Skeletal muscle cell (primary cell): Measurements from ENCODE around the gene RAMACL.

Experiments used
- DNase-seq: peaks from one replicate; pipeline ENCODE4 v3.0.0-alpha.2; 2010; ENCODE audit warnings: low read depth
- H3K4me3 ChIP-seq: 2 replicates; pipeline ENCODE4 v1.5.1; 2011; ENCODE audit warnings: low read depth, mild to moderate bottlenecking, control low read depth, low read length, moderate library complexity

The RAMACL gene

DNA sequence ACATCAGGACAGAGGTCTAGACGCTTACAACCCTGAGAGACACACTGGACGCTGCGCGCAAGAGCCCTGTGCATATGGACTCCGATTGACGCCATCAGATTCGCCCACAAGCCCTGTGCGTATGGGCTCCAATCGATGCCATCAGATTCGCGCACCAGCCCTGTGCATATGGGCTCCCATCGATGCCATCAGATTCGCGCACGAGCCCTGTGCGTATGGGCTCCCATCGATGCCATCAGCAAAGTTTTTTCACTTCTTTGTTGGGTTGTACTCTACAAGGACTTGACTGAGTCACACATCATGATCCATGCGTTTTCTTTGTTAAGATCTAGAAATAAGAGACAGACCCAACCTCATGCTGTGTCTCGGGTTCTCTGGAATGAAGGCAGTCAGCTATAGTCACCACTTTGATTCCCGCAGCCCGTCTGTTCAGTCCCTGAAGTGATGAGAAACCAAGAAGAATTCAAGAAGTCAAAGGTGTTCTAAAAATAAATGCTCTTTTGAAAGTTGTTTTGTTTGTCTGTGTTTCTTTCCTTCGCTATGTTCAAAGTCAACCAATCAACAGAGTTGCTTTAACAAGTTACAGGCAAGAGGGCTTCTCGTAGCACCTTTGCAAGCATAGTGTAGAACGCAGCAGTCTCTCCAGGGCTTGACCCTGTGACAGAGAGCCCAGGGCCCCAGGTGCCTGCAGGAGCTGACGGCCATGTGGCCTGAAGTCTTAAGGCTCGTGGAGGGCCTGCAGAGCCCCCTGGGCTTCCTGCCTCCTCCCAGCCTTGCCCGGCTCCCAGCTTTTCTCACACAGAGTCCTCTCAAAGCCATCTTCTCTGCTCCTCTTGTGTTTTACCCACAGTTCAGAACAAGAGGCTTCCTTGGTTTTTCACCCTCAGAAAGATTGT, 32.6 kb upstream of the RAMACL start:
- peak; percentile 82 for DNase-seq
- H3K4me3 ChIP-seq: no peak overlapping the region

- no peak overlapping the region for H3K4me3 ChIP-seq
- no peak for DNase-seq
These were observed 31.8 kb upstream of the RAMACL start for GRCh38 chr6:166618251-166618650.

DNA sequence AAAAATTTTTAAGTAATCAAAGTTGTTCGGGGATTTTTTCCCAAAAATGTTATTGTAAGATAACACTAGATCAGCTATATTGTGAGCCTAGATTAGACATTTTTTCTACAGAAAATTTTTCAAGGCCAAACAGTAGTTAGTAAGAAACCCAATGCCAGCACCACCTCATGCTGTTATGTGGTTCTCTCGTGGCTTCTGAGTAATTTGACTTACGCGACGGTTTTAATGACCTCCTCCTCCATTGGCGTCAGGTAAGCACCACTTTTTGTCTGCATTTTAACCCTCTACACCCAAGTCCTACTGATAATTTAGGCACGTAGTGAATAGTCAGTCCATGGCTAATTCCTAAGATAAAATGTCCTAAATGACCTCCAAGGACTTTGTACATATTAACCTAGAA, 30.9 kb upstream of the RAMACL start:
- no peak for DNase-seq
- H3K4me3 ChIP-seq: no peak overlapping the region

GRCh38 chr6:166616261-166617238, 30.1 kb upstream of the RAMACL start:
- no peak overlapping the region for H3K4me3 ChIP-seq
- DNase-seq: no peak

GRCh38 chr6:166615059-166615770, 28.7 kb upstream of the RAMACL start:
- no peak overlapping the region for H3K4me3 ChIP-seq
- no peak for DNase-seq

DNA sequence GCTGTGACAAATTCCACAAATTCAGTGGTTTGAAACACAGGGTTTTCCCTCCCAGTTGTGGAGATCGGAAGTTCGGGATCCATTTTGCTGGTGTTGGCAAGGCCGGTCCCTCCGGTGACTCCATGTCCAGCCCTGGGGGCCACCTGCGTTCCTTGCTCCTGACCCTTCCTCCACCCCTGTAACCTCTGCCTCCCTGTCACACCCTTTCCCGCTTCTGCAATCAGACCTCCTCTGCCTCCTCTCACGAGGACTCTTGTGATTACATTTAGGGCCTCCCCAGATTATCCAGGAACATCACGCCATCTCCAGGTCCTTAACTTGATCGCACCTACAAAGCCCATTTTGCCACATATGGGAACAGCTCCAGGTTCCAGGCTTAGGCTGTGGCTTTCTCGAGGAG, 28.1 kb upstream of the RAMACL start:
- H3K4me3 ChIP-seq: no peak overlapping the region
- no peak for DNase-seq

GRCh38 chr6:166614171-166614583, 27.7 kb upstream of the RAMACL start:
- no peak for DNase-seq
- no peak overlapping the region for H3K4me3 ChIP-seq

- no peak overlapping the region for H3K4me3 ChIP-seq
- DNase-seq: no peak
These were observed 26.5 kb upstream of the RAMACL start for GRCh38 chr6:166613027-166613426.

- DNase-seq: no peak
- no peak overlapping the region for H3K4me3 ChIP-seq
These were observed 26.0 kb upstream of the RAMACL start for GRCh38 chr6:166612471-166612881.

DNA sequence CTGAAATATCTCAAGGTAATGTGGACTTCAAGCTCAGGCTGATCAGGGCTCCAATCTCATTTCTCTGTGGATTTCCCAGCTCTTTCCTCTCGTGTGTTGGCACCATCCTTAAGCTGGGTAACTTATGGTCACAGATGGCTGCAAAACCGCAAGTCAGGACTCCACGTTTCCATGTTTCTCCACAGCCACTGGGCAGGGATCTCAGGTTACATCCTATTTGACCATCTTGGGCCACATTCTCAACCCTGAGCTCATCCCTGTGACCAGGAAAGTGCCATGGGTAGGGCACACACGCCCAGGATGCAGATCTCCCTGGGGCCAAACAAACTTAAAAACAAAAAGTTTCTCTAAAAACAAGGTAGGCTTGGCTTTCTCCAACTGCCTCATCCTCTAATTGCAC, 25.2 kb upstream of the RAMACL start:
- H3K4me3 ChIP-seq: no peak overlapping the region
- no peak for DNase-seq

- no peak overlapping the region for H3K4me3 ChIP-seq
- no peak for DNase-seq
These were observed 23.6 kb upstream of the RAMACL start for GRCh38 chr6:166610069-166610468.

DNA sequence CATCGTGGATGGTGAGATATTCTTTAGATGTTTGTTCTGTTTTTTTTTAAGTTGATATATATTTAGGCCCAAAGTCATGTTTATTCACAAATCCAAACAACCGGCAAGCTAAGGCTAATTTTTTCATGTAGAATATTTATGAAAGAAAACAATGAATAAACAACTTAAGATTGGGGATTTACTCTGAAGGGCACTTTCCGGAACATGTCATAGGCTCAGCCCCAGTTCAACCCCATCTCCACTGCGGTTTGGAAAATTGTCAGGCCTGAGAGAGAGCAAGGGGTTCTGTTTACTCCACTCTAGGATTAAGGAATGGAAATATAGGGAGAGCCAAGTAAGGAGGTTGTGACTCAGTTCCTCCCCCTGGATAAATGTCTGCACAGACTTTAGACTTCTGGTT, 22.3 kb upstream of the RAMACL start:
- DNase-seq: no peak
- H3K4me3 ChIP-seq: no peak overlapping the region

DNA sequence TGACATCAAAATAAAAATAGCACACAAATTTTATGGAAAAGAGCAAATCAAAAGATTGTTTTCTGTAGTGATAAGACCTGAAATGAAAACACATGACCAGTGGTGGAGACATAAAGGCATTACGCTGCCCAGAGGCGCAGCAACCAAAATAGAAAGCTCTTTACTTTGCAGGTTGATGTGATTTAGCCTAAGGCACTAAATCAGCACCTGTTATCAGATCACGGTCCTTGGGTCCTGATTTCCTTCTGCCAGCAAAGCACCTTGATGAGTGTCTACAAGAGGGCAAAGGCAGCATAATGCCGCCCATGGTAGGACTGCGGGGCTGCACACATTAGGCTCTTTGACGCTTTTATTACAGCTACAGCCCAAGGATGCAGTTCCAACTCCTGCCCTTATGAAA, 19.3 kb upstream of the RAMACL start:
- DNase-seq: no peak
- no peak overlapping the region for H3K4me3 ChIP-seq

- no peak overlapping the region for H3K4me3 ChIP-seq
- DNase-seq: no peak
These were observed 18.4 kb upstream of the RAMACL start for GRCh38 chr6:166604911-166605310.

DNA sequence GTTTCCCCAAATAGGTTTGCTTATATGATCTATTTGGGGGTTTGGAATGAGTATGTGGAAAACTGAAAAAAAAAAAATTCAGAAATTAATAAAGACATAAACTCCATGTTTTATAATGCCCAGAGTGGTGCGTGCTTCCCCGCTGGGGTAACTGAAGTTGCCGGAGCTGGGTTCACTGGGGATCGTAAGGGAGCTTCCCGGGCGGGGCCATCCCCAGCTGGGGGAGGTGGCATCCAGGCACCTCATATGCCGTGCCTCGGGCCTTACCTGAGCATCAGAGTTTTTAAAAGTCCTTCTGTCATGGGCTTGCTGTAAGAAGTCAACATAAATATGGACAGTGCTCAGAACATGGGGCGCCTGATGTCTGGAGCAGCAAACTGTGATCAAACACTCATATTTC, 17.9 kb upstream of the RAMACL start:
- no peak overlapping the region for H3K4me3 ChIP-seq
- no peak for DNase-seq

- DNase-seq: no peak
- no peak overlapping the region for H3K4me3 ChIP-seq
These were observed 16.7 kb upstream of the RAMACL start for GRCh38 chr6:166603043-166603690.

DNA sequence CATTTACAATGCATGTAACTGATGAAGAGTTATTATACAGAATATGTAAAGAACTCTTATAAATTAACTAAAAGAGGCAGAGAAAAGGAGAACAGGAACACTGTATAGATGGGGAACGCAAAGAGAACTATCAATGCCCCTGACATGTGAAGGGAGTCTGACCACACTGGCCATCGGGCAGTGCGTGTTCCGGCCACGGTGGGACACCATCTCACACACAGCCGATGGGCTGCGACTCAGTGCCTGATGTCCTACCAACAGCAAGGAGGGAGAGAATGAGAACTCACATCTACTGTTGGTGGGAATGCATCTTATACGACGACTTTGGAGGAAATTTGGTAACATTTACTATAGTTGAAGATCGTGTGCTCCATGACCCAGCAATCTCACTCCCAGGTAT, 15.5 kb upstream of the RAMACL start:
- DNase-seq: no peak

DNA sequence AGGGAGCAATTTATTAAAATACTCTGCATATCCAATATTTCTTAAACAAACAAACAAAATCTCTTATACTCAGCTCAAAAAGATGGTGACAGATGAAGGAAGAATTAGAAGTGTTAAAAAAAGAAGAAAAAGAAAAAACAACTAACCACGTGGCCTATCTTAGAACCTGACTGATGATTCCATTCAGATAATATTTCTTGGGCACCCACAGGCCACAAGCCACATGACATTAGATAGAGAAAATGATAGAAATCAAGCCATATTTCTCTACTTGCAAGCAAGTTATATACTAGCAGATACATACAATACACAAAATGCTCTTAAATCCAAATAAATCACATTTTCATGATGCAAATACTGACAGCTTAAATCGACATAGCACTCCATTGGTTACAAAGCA, 14.5 kb upstream of the RAMACL start:
- no peak for DNase-seq
- no peak overlapping the region for H3K4me3 ChIP-seq

More for the DNA sequence above, 15.5 kb upstream of the RAMACL start:
- H3K4me3 ChIP-seq: no peak overlapping the region

DNA sequence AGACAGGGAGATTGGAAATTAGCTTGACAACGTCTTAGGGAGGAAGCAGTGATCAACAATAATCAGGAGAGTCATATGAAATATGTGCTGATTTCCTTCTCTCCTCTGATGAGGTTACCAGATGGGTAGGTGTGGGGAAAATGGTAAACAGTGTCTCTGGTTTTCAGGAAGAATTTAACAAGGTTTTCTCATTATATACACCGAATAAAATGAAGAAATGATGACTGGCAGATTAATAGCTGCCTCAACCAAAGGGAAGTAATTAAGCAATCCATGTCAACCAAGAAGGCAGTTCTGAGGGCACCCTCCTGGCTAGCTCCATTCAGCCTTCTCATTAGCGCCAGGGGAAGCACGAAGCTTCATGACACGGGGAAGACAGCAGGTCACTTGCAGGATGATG, 12.7 kb upstream of the RAMACL start:
- H3K4me3 ChIP-seq: no peak overlapping the region
- no peak for DNase-seq
